Vagina (tissue), 2 donors: ENCODE measurements around the gene SLC39A10. TPM values are rescaled to one million over a fixed set of nuclear protein-coding genes. Genes with fewer than 3 reads are reported as not detected.

Experiments
- DNase-seq, 2 donors: peaks; one replicate each; pipeline ENCODE4 v3.0.0-alpha.2; 2017; ENCODE audit errors: extremely low spot score in 2 of 2
- H3K27ac ChIP-seq: fragments of 200-600 bp; sonication (generic); one replicate; pipeline ENCODE4 v1.5.1; 2019
- H3K27me3 ChIP-seq: fragments of 200-600 bp; sonication (generic); one replicate; pipeline ENCODE4 v1.5.1; 2019
- H3K36me3 ChIP-seq, 2 donors: fragments of 200-600 bp; sonication (generic); one replicate each; pipeline ENCODE4 v1.5.1; 2017 to 2019
- H3K4me1 ChIP-seq: fragments of 200-600 bp; sonication (generic); one replicate; pipeline ENCODE4 v1.5.1; 2019
- H3K4me3 ChIP-seq, 2 donors: fragments of 200-600 bp; sonication (generic); 1 replicate in 1 of 2; 2 replicates in 1 of 2; pipeline ENCODE4 v1.5.1; 2016 to 2019
- H3K9me3 ChIP-seq: fragments of 200-600 bp; sonication (generic); one replicate; pipeline ENCODE4 v1.5.1; 2019
- CTCF ChIP-seq, 3 experiments: fragments of 450-650 bp in 2 of 3; fragments of 200-600 bp in 1 of 3; sonication (generic) in 1 of 3; IDR thresholded peaks; one replicate each; pipeline ENCODE4 v1.5.1; 2017 to 2019; ENCODE audit warnings: antibody characterized with exemption in 3 of 3, mild to moderate bottlenecking in 2 of 3, moderate library complexity in 2 of 3
- POLR2A ChIP-seq, 2 donors: fragments of 450-650 bp; IDR thresholded peaks; one replicate each; pipeline ENCODE4 v1.6.1; 2017; ENCODE audit warnings: antibody characterized with exemption in 2 of 2, mild to moderate bottlenecking in 2 of 2, moderate library complexity in 2 of 2
- POLR2AphosphoS5 ChIP-seq, 2 donors: sonication (generic); formaldehyde crosslinking; IDR thresholded peaks; one replicate each; pipeline ENCODE4 v1.9.0; 2017; ENCODE audit warnings: antibody characterized with exemption in 2 of 2, mild to moderate bottlenecking in 2 of 2, low read depth in 1 of 2; ENCODE audit not compliant: insufficient read depth in 1 of 2
- intact Hi-C: fragments of 100-400 bp; cut with DNase I; formaldehyde crosslinking; loops from one replicate; pipeline ENCODE4 v1.15.1; 2023
- total RNA-seq: library from RNA; depleted of rRNA; stranded (reverse); fragments of >200 nt; gene quantifications from one replicate; pipeline ENCODE4 v1.2.3, GENCODE V29; 2016

SLC39A10 gene
- total RNA-seq, 1 donor from 2014 or later: 10.6 TPM

- Histone ChIP-seq H3K4me3 (no peak overlapping the region), H3K9me3 (no peaks in the 10 kb centered on the region), H3K36me3 (no peaks in the 10 kb centered on the region), H3K27ac (no peak overlapping the region), H3K27me3 (no peaks in the 10 kb centered on the region), H3K4me1 (no peaks in the 10 kb centered on the region)
- no peak for DNase-seq
- TF ChIP-seq CTCF (IDR thresholded peaks at IDR 0.05) (no peak), POLR2AphosphoS5 (IDR thresholded peaks at IDR 0.05; ENCODE audit: insufficient read depth in 1 of 2, low read depth in 1 of 2) (no peak), POLR2A (IDR thresholded peaks at IDR 0.05) (no peak)
- intact Hi-C loops: no loop called here
Observed at GRCh38 chr2:195741191-195741590, 84.2 kb downstream of the SLC39A10 start.

- no peak overlapping the region for H3K27ac ChIP-seq
- intact Hi-C loops: no loop called here
- no peaks in the 10 kb centered on the region for H3K36me3 ChIP-seq
- H3K27me3 ChIP-seq: no peaks in the 10 kb centered on the region
- H3K4me1 ChIP-seq: no peaks in the 10 kb centered on the region
- DNase-seq: no peak
- H3K4me3 ChIP-seq: no peak overlapping the region
- H3K9me3 ChIP-seq: no peaks in the 10 kb centered on the region
- TF ChIP-seq CTCF (IDR thresholded peaks at IDR 0.05): no peak
- TF ChIP-seq POLR2AphosphoS5 (IDR thresholded peaks at IDR 0.05; ENCODE audit: insufficient read depth in 1 of 2, low read depth in 1 of 2): no peak
- TF ChIP-seq POLR2A (IDR thresholded peaks at IDR 0.05): no peak
Observed at GRCh38 chr2:195756218-195756942, 99.4 kb downstream of the SLC39A10 start.

GRCh38 chr2:195758846-195759245 lies 101.8 kb downstream of the SLC39A10 start:
- H3K9me3 ChIP-seq: no peaks in the 10 kb centered on the region
- H3K27ac ChIP-seq: no peak overlapping the region
- TF ChIP-seq POLR2A (IDR thresholded peaks at IDR 0.05) (no peak), CTCF (IDR thresholded peaks at IDR 0.05) (no peak), POLR2AphosphoS5 (IDR thresholded peaks at IDR 0.05; ENCODE audit: insufficient read depth in 1 of 2, low read depth in 1 of 2) (no peak)
- H3K36me3 ChIP-seq: no peaks in the 10 kb centered on the region
- no peaks in the 10 kb centered on the region for H3K27me3 ChIP-seq
- H3K4me1 ChIP-seq: no peaks in the 10 kb centered on the region
- DNase-seq: no peak
- intact Hi-C loops: no loop called here
- H3K4me3 ChIP-seq: no peak overlapping the region

GRCh38 chr2:195759877-195760276 lies 102.9 kb downstream of the SLC39A10 start:
- Histone ChIP-seq H3K36me3 (no peaks in the 10 kb centered on the region), H3K27me3 (no peaks in the 10 kb centered on the region), H3K4me3 (no peak overlapping the region), H3K27ac (no peak overlapping the region), H3K4me1 (no peaks in the 10 kb centered on the region), H3K9me3 (no peaks in the 10 kb centered on the region)
- TF ChIP-seq POLR2A (IDR thresholded peaks at IDR 0.05) (no peak), CTCF (IDR thresholded peaks at IDR 0.05) (no peak), POLR2AphosphoS5 (IDR thresholded peaks at IDR 0.05; ENCODE audit: insufficient read depth in 1 of 2, low read depth in 1 of 2) (no peak)
- DNase-seq: no peak
- intact Hi-C loops: no loop called here

GRCh38 chr2:195763866-195764265 lies 106.8 kb downstream of the SLC39A10 start:
- Histone ChIP-seq H3K4me1 (no peaks in the 10 kb centered on the region), H3K4me3 (no peak overlapping the region), H3K9me3 (no peaks in the 10 kb centered on the region), H3K27ac (no peak overlapping the region), H3K36me3 (no peaks in the 10 kb centered on the region), H3K27me3 (no peaks in the 10 kb centered on the region)
- DNase-seq: no peak
- intact Hi-C loops: no loop called here
- TF ChIP-seq CTCF (IDR thresholded peaks at IDR 0.05) (no peak), POLR2A (IDR thresholded peaks at IDR 0.05) (no peak), POLR2AphosphoS5 (IDR thresholded peaks at IDR 0.05; ENCODE audit: insufficient read depth in 1 of 2, low read depth in 1 of 2) (no peak)
